Endothelial cell (in vitro differentiated cells): ENCODE data around the gene MGA. TPM values are rescaled to one million over a fixed set of nuclear protein-coding genes. Genes with fewer than 3 reads are reported as not detected.

Source experiments
- DNase-seq: peaks from one replicate; pipeline ENCODE4 v3.0.0; 2021; ENCODE audit warnings: low spot score
- H3K27ac Mint-ChIP-seq: one replicate; pipeline ENCODE4 v1.8.0; 2021; ENCODE audit warnings: mixed read lengths, inconsistent platforms; ENCODE audit not compliant: unreplicated experiment
- H3K27me3 Mint-ChIP-seq: one replicate; pipeline ENCODE4 v1.8.0; 2021; ENCODE audit warnings: mild to moderate bottlenecking, moderate library complexity, mixed read lengths, inconsistent platforms; ENCODE audit not compliant: unreplicated experiment
- H3K36me3 Mint-ChIP-seq: one replicate; pipeline ENCODE4 v1.8.0; 2021; ENCODE audit warnings: mild to moderate bottlenecking, low read depth, mixed read lengths, inconsistent platforms; ENCODE audit not compliant: unreplicated experiment
- H3K4me1 Mint-ChIP-seq: one replicate; pipeline ENCODE4 v1.8.0; 2021; ENCODE audit warnings: mild to moderate bottlenecking, mixed read lengths, inconsistent platforms; ENCODE audit not compliant: unreplicated experiment
- H3K4me3 Mint-ChIP-seq: one replicate; pipeline ENCODE4 v1.8.0; 2021; ENCODE audit warnings: mild to moderate bottlenecking, mixed read lengths, inconsistent platforms; ENCODE audit not compliant: unreplicated experiment
- H3K9me3 Mint-ChIP-seq: one replicate; pipeline ENCODE4 v1.8.0; 2021; ENCODE audit warnings: mixed read lengths, inconsistent platforms; ENCODE audit not compliant: unreplicated experiment
- CTCF ChIP-seq: fragments of 200-600 bp; sonication (generic); IDR thresholded peaks from one replicate; pipeline ENCODE4 v1.5.0; 2021; ENCODE audit warnings: antibody characterized with exemption; ENCODE audit not compliant: unreplicated experiment
- total RNA-seq: library from RNA; stranded (reverse); fragmentation: NEBNext Ultra II Directional; extraction: Animal tissue kit (Norgen Biotek cat#: 25700); gene quantifications from one replicate; pipeline ENCODE4 v1.2.1, GENCODE V29; 2021; ENCODE audit not compliant: unreplicated experiment

Gene MGA
- total RNA-seq, 1 donor from 2014 or later = 48.0 TPM

- H3K27ac Mint-ChIP-seq = no peak overlapping the region
- peaks cover 12% of the 10 kb centered on the region for H3K36me3 Mint-ChIP-seq
- DNase-seq = no peak
- no peak overlapping the region for H3K4me3 Mint-ChIP-seq
- H3K4me1 Mint-ChIP-seq = no peaks in the 10 kb centered on the region
- peaks cover 9% of the 10 kb centered on the region for H3K9me3 Mint-ChIP-seq
- peaks cover 1% of the 10 kb centered on the region for H3K27me3 Mint-ChIP-seq
- TF ChIP-seq CTCF = no peak
These were observed 12.1 kb upstream of the MGA start for GRCh38 chr15:41648097-41648496.

- DNase-seq = no peak
- TF ChIP-seq CTCF = no peak
- Mint-ChIP-seq H3K27ac (no peak overlapping the region), H3K36me3 (peaks cover 12% of the 10 kb centered on the region), H3K9me3 (peaks cover 9% of the 10 kb centered on the region), H3K27me3 (peaks cover 1% of the 10 kb centered on the region), H3K4me3 (no peak overlapping the region), H3K4me1 (peaks cover 2% of the 10 kb centered on the region)
These were observed 11.4 kb upstream of the MGA start for GRCh38 chr15:41648770-41649169.

- Mint-ChIP-seq H3K4me1 (peaks cover 6% of the 10 kb centered on the region), H3K27ac (no peak overlapping the region), H3K36me3 (peaks cover 12% of the 10 kb centered on the region), H3K4me3 (peak overlapping the region; percentile 31), H3K9me3 (peaks cover 9% of the 10 kb centered on the region), H3K27me3 (peaks cover 1% of the 10 kb centered on the region)
- DNase-seq = no peak
- no peak for TF ChIP-seq CTCF
These were observed 9.4 kb upstream of the MGA start for GRCh38 chr15:41650806-41651205.

GRCh38 chr15:41651373-41651772, 8.8 kb upstream of the MGA start:
- peaks cover 1% of the 10 kb centered on the region for H3K27me3 Mint-ChIP-seq
- H3K9me3 Mint-ChIP-seq = peaks cover 9% of the 10 kb centered on the region
- TF ChIP-seq CTCF = no peak
- H3K4me3 Mint-ChIP-seq = no peak overlapping the region
- H3K36me3 Mint-ChIP-seq = peaks cover 12% of the 10 kb centered on the region
- DNase-seq = no peak
- H3K27ac Mint-ChIP-seq = no peak overlapping the region
- H3K4me1 Mint-ChIP-seq = peaks cover 6% of the 10 kb centered on the region

GRCh38 chr15:41653760-41654159, 6.4 kb upstream of the MGA start:
- peak overlapping the region; percentile 55 for H3K27ac Mint-ChIP-seq
- H3K4me1 Mint-ChIP-seq = peaks cover 6% of the 10 kb centered on the region
- peak overlapping the region; percentile 26 for H3K4me3 Mint-ChIP-seq
- TF ChIP-seq CTCF = no peak
- H3K9me3 Mint-ChIP-seq = peaks cover 9% of the 10 kb centered on the region
- H3K27me3 Mint-ChIP-seq = peaks cover 1% of the 10 kb centered on the region
- H3K36me3 Mint-ChIP-seq = peaks cover 12% of the 10 kb centered on the region
- no peak for DNase-seq
